GM19193 (cell line): ENCODE results near the gene TATDN3.

ENCODE experiments used
- POLR2A ChIP-seq: IDR thresholded peaks from 4 replicates; pipeline ENCODE4 v1.6.1; 2011; ENCODE audit not compliant: insufficient read depth, insufficient read length; ENCODE audit errors: extremely low read depth

Gene TATDN3

DNA sequence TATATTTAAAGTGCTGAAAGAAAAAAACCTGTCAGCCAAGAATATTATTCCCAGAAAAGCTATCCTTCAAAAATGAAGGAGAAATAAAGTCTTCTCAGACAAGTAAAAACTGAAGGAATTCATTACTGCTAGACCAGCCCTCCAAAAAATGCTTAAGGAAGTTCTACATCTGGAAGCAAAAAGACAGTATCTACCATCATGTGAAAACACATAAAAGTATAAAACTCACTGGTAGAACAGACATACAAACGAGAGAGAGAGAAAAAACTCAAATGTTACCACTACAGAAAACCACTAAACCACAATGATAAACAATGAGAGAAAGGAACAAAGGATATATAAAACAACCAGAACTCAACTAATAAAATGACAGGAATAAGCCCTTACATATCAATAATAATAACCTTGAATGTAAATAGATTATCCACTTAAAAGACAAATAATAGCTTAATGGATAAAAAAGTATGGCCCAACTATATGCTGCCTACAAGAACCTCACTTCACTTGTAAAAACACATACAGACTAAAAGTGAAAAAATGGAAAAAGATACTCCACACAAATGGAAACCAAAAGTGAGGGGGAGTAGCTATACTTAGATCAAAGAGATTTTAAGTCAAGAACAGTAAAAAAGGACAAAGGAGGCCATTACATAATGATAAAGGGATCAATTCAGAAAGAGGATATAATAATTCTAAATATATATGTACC is 22.1 kb upstream of the TATDN3 start:
- no peak for TF ChIP-seq POLR2A

GRCh38 chr1:212771341-212771740 is 20.4 kb upstream of the TATDN3 start:
- no peak for TF ChIP-seq POLR2A

DNA sequence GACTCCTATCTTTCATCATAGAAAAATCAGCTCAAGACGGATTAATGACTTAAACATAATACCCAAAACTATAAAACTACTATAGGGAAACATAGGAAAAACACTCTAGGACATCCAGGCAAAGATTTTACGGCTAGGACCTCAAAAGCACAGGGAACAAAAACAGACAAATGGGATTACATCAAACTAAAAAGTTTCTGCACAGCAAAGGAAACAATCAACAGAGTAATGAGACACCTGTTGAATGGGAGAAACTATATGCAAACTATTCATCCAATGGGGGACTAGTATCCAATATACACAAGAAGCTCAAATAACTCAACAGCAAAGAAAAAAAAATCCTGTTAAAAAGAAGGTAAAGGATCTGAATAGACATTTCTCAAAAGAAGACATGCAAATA is 18.7 kb upstream of the TATDN3 start:
- TF ChIP-seq POLR2A: no peak

DNA sequence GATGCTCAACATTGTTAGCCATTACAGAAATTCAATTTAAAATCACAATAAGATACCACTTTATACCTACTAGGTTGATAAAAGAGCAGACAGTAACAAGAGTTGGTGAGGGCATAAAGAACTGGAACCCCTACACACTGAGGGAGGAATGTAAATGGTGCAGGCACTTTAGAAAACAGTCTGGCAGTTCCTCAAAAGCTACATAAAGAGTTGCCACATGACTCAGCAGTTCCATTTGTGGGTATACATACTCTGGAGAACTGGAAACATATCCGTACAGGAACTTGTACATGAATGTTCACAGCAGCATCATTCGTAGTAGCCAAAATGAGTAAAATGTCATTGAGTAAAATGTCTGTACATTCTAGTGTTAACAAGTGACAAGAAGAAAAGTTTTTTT is 17.1 kb upstream of the TATDN3 start:
- TF ChIP-seq POLR2A: no peak

GRCh38 chr1:212775241-212775640 is 16.5 kb upstream of the TATDN3 start:
- no peak for TF ChIP-seq POLR2A

DNA sequence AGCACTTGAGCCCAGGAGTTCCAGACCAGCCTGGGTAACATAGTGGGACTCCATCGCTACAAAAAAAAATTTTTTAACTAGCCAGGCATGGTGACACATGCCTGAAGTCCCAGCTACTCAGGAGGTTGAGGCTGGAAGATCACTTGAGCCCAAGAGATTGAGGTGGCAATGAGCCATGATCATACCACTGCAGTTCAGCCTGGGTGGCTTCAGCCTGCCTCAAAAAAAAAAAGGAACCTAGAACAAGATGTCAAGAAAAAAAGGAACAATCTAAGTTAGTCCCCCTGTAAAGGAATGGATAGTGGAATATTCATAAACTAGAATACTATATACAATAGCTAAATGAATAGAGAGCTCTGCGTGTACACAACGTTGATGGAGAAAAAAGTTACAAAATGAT is 14.5 kb upstream of the TATDN3 start:
- TF ChIP-seq POLR2A: no peak

- no peak for TF ChIP-seq POLR2A
Observed at GRCh38 chr1:212780759-212781158, 10.9 kb upstream of the TATDN3 start.

DNA sequence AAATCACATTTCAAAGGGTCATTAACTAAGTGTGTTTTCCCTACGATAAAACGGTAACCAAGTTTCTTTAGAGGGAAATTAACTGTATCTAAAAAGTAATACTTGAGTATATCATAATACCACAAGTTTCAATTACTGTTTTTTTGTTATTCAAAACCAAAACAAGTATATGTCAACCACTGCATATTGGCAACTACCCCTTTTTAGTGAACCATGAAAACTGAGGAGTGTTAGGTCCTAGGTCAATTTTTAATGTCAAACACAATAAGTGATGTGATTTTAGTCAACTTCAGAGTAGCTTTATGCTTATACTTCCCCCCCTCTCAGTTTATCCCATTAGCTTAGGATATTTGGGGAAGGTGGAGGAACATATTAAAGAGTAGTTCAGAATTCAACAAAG is 10.5 kb upstream of the TATDN3 start:
- no peak for TF ChIP-seq POLR2A

GRCh38 chr1:212782422-212783154 is 9.1 kb upstream of the TATDN3 start:
- no peak for TF ChIP-seq POLR2A

DNA sequence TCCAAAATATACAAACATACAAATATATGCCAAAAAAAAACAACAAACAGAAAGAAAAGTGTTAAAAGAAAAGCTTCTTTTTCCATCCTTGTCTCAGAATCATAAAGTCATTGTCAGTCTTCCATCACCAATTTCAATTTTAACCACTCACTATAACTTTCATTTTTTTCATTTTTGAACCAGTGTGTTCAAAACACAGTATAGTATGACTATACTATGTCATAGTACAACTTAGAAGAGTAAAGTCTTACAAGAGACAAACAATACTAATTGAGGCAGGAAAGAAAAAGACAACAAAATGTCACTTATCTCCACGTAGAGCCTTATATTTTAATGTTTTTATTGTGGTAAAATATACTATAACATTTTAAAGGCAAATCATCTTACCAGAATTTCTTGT is 7.7 kb upstream of the TATDN3 start:
- TF ChIP-seq POLR2A: no peak

DNA sequence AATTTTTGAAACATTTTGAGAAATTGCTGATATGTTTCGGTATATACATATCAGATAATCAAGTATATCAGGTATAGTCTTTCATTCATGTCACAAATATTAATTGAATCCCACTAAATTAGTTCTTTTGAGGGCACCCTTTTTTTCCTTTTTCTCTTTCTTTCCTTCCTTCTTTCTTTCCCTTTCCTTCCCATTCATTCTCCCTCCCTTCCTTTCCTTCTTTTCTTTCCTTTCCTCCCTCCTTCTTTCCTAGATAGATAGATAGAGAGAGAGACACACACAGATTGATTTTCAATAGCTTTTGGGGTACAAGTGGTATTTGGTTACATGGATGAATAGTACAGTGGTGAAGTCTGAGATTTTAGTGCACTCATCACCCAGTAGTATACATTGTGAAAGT is 5.8 kb upstream of the TATDN3 start:
- TF ChIP-seq POLR2A: no peak

- no peak for TF ChIP-seq POLR2A
Observed at GRCh38 chr1:212791261-212791675, 426 bp upstream of the TATDN3 start.

DNA sequence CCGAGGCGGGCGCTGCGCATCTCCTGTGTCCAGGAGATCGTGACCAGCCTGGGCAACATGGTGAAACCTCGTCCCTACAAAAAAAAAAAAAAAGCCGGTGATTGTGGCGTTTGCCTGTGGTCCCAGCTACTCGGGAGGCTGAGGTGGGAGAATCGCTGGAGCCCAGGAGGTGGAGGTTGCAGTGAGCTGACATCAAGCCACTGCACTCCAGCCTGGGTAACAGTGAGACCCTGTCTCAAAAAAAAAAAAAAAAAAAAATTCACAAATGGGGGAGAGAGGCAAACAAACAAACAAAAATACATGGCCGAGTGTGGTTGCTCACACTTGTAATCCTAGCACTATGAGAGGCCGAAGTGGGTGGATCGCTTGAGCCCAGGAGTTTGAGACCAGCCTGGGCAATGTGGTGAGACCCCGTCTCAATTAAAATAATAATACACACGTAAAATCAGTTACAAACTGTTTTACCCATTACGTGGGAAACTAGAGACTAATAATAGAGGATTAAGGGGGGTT is 758 bp downstream of the TATDN3 start:
- TF ChIP-seq POLR2A: no peak

GRCh38 chr1:212794561-212795014 is 2.9 kb downstream of the TATDN3 start:
- TF ChIP-seq POLR2A: no peak

- no peak for TF ChIP-seq POLR2A
Observed at GRCh38 chr1:212797681-212798080, 6.0 kb downstream of the TATDN3 start.

GRCh38 chr1:212805767-212806166 is 14.1 kb downstream of the TATDN3 start:
- TF ChIP-seq POLR2A: no peak
